Fibroblast of mammary gland (primary cell): ENCODE results near the gene ARID1B.

Experiments
- DNase-seq: peaks from one replicate; pipeline ENCODE4 v3.0.0-alpha.2; 2010; ENCODE audit warnings: low read depth
- H3K4me3 ChIP-seq: 2 replicates; pipeline ENCODE4 v1.5.1; 2011; ENCODE audit warnings: low read depth, mild to moderate bottlenecking, low read length, moderate library complexity; ENCODE audit not compliant: control insufficient read depth
- TF ChIP-seq, protein P1 (sequence below): conservative IDR thresholded peaks from 2 replicates; pipeline ENCODE4 v1.5.1; 2011; ENCODE audit warnings: low read depth, low read length, inconsistent platforms; ENCODE audit not compliant: control insufficient read depth, insufficient read depth

ARID1B gene

DNA sequence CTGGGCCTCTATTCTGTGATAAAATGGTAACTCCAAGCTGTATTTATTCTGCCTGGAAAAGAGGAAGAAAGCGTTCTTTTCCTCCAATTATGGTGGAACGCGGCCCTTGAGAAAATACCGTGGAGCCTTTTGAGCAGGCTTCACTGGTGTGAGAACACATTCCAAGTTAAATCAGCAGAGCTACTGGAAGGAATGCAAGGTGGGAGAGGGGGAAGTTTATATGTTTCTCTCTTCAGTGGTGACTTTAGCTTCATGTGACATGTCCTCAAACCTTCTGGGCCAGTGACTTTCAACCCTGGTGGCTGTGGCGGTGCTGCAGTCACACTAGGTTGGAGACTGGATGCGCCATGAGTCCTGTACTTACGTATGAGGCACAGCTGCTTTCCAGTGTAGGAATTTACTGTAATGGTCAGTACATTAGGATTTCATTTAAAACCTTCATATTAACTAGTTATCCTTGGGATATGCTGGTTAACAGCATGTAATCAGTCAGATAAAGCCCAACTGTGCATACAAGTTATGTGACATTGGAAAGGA is 221.7 kb downstream of the ARID1B start:
- DNase-seq: no peak
- TF ChIP-seq, protein P1, sequence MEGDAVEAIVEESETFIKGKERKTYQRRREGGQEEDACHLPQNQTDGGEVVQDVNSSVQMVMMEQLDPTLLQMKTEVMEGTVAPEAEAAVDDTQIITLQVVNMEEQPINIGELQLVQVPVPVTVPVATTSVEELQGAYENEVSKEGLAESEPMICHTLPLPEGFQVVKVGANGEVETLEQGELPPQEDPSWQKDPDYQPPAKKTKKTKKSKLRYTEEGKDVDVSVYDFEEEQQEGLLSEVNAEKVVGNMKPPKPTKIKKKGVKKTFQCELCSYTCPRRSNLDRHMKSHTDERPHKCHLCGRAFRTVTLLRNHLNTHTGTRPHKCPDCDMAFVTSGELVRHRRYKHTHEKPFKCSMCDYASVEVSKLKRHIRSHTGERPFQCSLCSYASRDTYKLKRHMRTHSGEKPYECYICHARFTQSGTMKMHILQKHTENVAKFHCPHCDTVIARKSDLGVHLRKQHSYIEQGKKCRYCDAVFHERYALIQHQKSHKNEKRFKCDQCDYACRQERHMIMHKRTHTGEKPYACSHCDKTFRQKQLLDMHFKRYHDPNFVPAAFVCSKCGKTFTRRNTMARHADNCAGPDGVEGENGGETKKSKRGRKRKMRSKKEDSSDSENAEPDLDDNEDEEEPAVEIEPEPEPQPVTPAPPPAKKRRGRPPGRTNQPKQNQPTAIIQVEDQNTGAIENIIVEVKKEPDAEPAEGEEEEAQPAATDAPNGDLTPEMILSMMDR: no peak

DNA sequence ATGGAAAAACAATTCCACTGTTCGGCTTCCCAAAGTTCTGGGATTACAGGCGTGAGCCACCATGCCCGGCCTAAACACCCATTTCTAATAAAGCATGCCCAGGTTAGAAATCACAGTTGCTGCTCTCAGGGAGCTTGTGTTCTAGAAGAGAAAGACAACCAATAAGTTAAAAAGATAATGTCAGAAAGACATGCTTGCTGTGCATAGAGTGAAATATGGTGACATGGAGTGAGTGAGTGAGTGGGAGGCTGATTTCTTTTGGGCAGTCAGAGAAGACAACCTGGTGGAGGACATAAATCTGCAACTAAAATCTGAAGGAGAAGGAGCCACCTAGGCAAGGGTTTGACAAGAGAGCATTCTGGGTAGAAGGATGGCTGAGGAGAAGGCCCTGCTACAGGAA is 222.6 kb downstream of the ARID1B start:
- no peak overlapping the region for H3K4me3 ChIP-seq
- DNase-seq: no peak
- TF ChIP-seq, protein P1: no peak

More for the DNA sequence above, 221.7 kb downstream of the ARID1B start:
- H3K4me3 ChIP-seq: no peak overlapping the region

DNA sequence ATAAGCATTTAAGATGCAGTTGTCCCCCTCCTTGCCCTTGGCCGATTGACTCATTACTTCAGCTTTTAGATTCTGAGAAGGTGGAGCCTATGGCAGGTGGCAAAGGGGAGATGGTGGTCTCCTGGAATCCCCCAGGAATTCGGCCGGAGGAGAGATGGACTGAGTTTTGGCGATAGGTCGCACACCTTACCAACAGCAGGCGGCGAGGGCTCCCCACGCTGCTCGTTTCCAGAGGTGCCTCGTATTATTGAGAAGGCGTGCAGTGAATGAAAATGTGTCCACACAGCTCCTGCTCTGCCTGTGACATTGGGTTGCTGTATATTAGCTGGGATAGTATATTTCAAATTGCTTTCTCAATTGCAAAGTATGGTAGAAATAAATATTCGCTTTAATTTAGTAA is 224.5 kb downstream of the ARID1B start:
- no peak for DNase-seq
- no peak overlapping the region for H3K4me3 ChIP-seq
- TF ChIP-seq, protein P1: no peak

DNA sequence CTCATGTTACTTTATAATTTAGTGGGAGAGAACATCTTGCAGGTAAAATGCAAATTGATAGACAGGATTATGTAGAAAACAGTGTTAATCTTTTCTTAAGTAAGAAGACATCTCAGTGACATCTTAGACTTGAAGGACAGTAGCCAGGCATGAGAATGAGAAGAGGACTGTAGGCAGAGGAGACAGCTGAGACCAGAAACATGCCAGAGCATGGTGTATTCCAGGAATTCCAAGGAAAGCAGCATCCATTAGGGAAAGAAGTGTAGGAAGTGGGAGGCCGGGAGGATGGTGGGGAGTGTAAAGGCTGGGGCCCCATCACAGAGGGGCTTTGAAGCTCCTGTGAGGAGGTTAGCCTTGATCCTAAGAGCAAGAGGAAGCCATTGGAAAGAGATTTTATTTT is 225.6 kb downstream of the ARID1B start:
- TF ChIP-seq, protein P1: no peak
- DNase-seq: no peak
- H3K4me3 ChIP-seq: no peak overlapping the region

DNA sequence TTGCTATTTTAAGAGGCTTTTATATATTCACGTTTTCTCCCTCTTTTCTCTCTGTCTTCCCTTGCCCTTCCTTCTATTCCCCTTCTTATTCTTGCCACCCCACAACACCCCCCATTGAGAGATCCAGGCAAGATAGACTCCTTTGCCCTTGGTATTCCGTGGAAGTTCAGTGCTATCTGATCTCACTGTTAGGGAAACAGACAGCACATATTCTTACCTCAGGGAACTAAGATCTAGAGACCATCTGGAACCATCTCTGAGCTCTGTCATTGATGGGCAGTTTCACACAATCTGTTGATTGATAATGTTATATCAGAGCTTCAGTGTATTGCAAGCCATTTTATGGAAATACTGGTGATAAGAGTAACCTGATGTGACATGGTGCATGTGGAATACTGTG is 228.8 kb downstream of the ARID1B start:
- H3K4me3 ChIP-seq: no peak overlapping the region
- TF ChIP-seq, protein P1: no peak
- no peak for DNase-seq

DNA sequence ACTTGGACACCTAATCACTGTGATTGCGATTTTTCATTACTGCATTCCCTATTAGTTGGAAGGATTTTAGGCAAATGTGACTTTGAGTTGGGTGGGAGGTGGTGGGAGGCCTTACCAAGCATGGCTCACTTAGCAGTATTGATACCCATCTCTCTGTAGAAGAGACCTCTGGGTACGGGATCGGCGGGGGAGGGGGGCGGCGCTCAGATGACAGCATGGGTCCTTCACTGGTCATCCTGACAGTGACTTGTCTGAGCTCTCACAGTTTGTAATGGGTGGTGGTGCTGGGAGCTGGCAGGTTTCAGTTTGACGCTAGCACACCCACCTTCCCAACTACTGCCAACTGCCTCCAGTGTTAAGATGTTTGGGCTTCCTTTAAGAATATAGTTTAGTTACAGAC is 231.4 kb downstream of the ARID1B start:
- TF ChIP-seq, protein P1: no peak
- no peak overlapping the region for H3K4me3 ChIP-seq
- DNase-seq: no peak

DNA sequence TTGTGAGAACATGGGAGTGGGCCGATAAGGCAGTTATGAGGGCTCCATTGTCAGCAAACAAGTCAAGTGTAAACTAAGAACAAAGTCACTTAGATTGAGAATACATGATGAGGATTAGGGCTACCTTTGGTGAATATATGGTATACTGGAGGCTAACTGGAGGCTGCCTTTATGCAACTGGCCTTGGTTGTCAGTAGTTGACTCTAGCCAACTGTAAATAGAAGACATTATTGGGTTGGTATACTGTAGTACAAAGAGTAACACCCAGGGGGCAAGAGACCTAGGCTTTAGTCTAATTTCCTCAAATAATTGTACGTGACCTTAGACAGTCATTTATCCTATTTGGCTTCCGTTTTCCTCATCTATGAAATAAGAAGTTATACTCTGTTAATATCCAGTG is 235.2 kb downstream of the ARID1B start:
- TF ChIP-seq, protein P1: no peak
- no peak for DNase-seq
- no peak overlapping the region for H3K4me3 ChIP-seq
